ENCODE results near the gene FRRS1L. TPM values are rescaled to one million over a fixed set of nuclear protein-coding genes. Genes with fewer than 3 reads are reported as not detected.

Gene FRRS1L
- total and polyA plus RNA-seq, 2 donors (not counting 1 experiment from before 2014, with no cell fraction given) = not detected

GRCh38 chr9:109082091-109082620 is 84.9 kb downstream of the FRRS1L start:
- intact Hi-C loops (cut with micrococcal nuclease) = no loop called here
- H3K4me1 ChIP-seq (ENCODE audit: control insufficient read depth in 2 of 2, insufficient read depth in 2 of 2, low read length in 2 of 2) = no peaks in the 10 kb centered on the region
- no CpG with 5 or more reads among the region's 2 CpGs for WGBS (ENCODE audit: insufficient coverage)
- peaks cover 10 to 53% of the 10 kb centered on the region in 2 experiments for H3K36me3 ChIP-seq (replicated peaks in 1 of 2; ENCODE audit: control extremely low read depth in 1 of 2, control insufficient read depth in 1 of 2, extremely low read depth in 1 of 2, insufficient read depth in 2 of 2, low read length in 1 of 2)
- DNase-seq (no peak), ATAC-seq (ENCODE audit: low read depth) (no peak)
- H3K4me2 ChIP-seq (replicated peaks; ENCODE audit: low read depth, low read length, poor library complexity, severe bottlenecking) = no peak overlapping the region
- H3K79me2 ChIP-seq (ENCODE audit: control insufficient read depth, insufficient read depth, low read length) = no peaks in the 10 kb centered on the region
- H3K9me3 ChIP-seq (ENCODE audit: control extremely low read depth in 1 of 3, control insufficient read depth in 2 of 3, insufficient read depth in 1 of 3, low read length in 2 of 3) = no peaks in the 10 kb centered on the region
- H3K27me3 ChIP-seq (replicated peaks in 1 of 4; ENCODE audit: control extremely low read depth in 1 of 4, control insufficient read depth in 3 of 4, insufficient read depth in 4 of 4, low read length in 3 of 4) = no peaks in the 10 kb centered on the region
- peaks cover 3% of the 10 kb centered on the region for H3K4me1 Mint-ChIP-seq
- H3K27ac Mint-ChIP-seq = no peak overlapping the region
- no peak overlapping the region for H2AFZ ChIP-seq (ENCODE audit: insufficient read depth, low read depth, low read length, poor library complexity, severe bottlenecking)
- no peak for TF ChIP-seq EZH2 (IDR thresholded peaks at IDR 0.05; ENCODE audit: borderline replicate concordance, insufficient read depth, low read depth, low read length, poor library complexity, severe bottlenecking)
- CTCF ChIA-PET = no interaction called here
- no peaks in the 10 kb centered on the region for H3K27me3 Mint-ChIP-seq
- POLR2A ChIA-PET = no interaction called here
- H4K20me1 ChIP-seq (ENCODE audit: control insufficient read depth, insufficient read depth, low read length, poor library complexity, severe bottlenecking) = no peaks in the 10 kb centered on the region
- no peak overlapping the region for H3K9ac ChIP-seq (ENCODE audit: low read length)
- H3K4me3 Mint-ChIP-seq = no peak overlapping the region
- H3K9me3 Mint-ChIP-seq (ENCODE audit: insufficient read depth) = no peaks in the 10 kb centered on the region
- no peak overlapping the region for H3K27ac ChIP-seq (ENCODE audit: low read length in 2 of 2)
- no peak overlapping the region for H3K4me3 ChIP-seq (ENCODE audit: control extremely low read depth in 1 of 5, extremely low read depth in 1 of 5, insufficient read depth in 1 of 5, low read depth in 2 of 5, low read length in 4 of 5)

Small RNAs within 50 kb of the gene (small RNA-seq; reads per million reads assigned to genes)
- not detected for gene RNU6-984P (ENCODE audit: insufficient read length, low read depth, low replicate concordance)

Other genes starting within 250 kb of the FRRS1L start
- gene ELP1, start 233.1 kb downstream of the FRRS1L start, total RNA-seq = 25.8 and 29.4 TPM in 2 replicates
- gene ELP1, start 233.1 kb downstream of the FRRS1L start, polyA plus RNA-seq = 20.8 and 28.4 TPM in 2 replicates
- gene ABITRAM, start 232.8 kb downstream of the FRRS1L start, total RNA-seq = 5.0 and 8.3 TPM in 2 replicates
- 5.2 and 6.6 TPM in 2 replicates for gene ABITRAM, start 232.8 kb downstream of the FRRS1L start, polyA plus RNA-seq
- 1.5 and 2.3 TPM in 2 replicates for gene CTNNAL1, start 153.8 kb downstream of the FRRS1L start, total RNA-seq
- 0.04 and 0.35 TPM in 2 replicates for gene CTNNAL1, start 153.8 kb downstream of the FRRS1L start, polyA plus RNA-seq
- 33.4 and 34.3 TPM in 2 replicates for gene TMEM245, start 47.3 kb downstream of the FRRS1L start, total RNA-seq
- 6.3 and 7.5 TPM in 2 replicates for gene TMEM245, start 47.3 kb downstream of the FRRS1L start, polyA plus RNA-seq
- 2.5 and 2.9 TPM in 2 replicates for gene EPB41L4B, start 153.8 kb upstream of the FRRS1L start, total RNA-seq
- gene EPB41L4B, start 153.8 kb upstream of the FRRS1L start, polyA plus RNA-seq = not detected in 2 replicates

All from B cell (primary cell).